Pancreas (tissue), 10 donors: ENCODE data around the gene UBA1. TPM values are rescaled to one million over a fixed set of nuclear protein-coding genes. Genes with fewer than 3 reads are reported as not detected.

Experiments used
- ATAC-seq, 4 donors: fragments of 200-7000 bp; cut with Tn5 transposase; one replicate each; pipeline versions ENCODE4 v1.8.0 to v1.9.1; 2020; ENCODE audit warnings: mild to moderate bottlenecking in 4 of 4, moderate library complexity in 4 of 4
- DNase-seq, 6 donors: peaks; one replicate each; pipeline ENCODE4 v3.0.0-alpha.2; 2020
- FAIRE-seq: peaks from 2 replicates; lab custom pipeline; 2012; peaks lifted over from hg19 to GRCh38; lab: Jason Lieb, UNC
- H3K27ac ChIP-seq, 4 donors: fragments of 200-600 bp; sonication (generic); 1 replicate in 3 of 4; 2 replicates in 1 of 4; pipeline versions ENCODE4 v1.5.0 to v1.8.0; 2020
- H3K27me3 ChIP-seq, 4 donors: fragments of 200-600 bp; one replicate each; pipeline ENCODE4 v1.8.0; 2021
- H3K36me3 ChIP-seq, 3 donors: fragments of 200-600 bp; sonication (generic) in 1 of 3; one replicate each; pipeline versions ENCODE4 v1.5.0 to v1.8.0; 2020 to 2021
- H3K4me1 ChIP-seq, 3 donors: fragments of 200-600 bp; one replicate each; pipeline ENCODE4 v1.8.0; 2021
- H3K4me3 ChIP-seq, 4 donors: fragments of 200-600 bp; sonication (generic) in 2 of 4; one replicate each; pipeline versions ENCODE4 v1.5.0 to v1.8.0; 2020 to 2021
- H3K9me3 ChIP-seq, 4 donors: fragments of 200-600 bp; one replicate each; pipeline ENCODE4 v1.8.0; 2021
- CTCF ChIP-seq, 4 donors: fragments of 200-600 bp; sonication (generic) in 3 of 4; IDR thresholded peaks; one replicate each; pipeline versions ENCODE4 v1.5.0 to v1.8.0; 2021; ENCODE audit warnings: antibody characterized with exemption in 4 of 4
- WGBS, 2 donors: extraction: QIAGEN DNeasy Blood & Tissue Kit; methylation state at CpG; one replicate each; pipeline ENCODE4 v1.1.7; 2013; 5-methylcytosine and 5-hydroxymethylcytosine counted together
- intact Hi-C, 3 donors: fragments of 100-400 bp; cut with DNase I; formaldehyde crosslinking; loops; one replicate each; pipeline versions ENCODE4 v1.11.1 to v1.14.2; 2022
- polyA plus RNA-seq, 2 donors: library from polyadenylated mRNA; stranded (reverse); fragments of 200-250 nt; gene quantifications; one replicate each; pipeline ENCODE4 v1.2.3, GENCODE V29; 2013
- total RNA-seq, 6 donors: library from RNA; stranded (reverse); fragmentation: NEBNext Ultra II Directional in 4 of 6; extraction: Animal tissue kit (Norgen Biotek cat#: 25700) in 4 of 6; gene quantifications; one replicate each; pipeline versions ENCODE4 v1.2.1 to v1.2.4, GENCODE V29; 2021 to 2023
- donor health status: healthy with polysubstance abuse.
- donor health status: DM: no; HTN: no; CAD: no; lungs with moderate emphysema.
- donor health status: DM: no; HTN: no; CAD: no.
- donor health status: control.
- donor health status: control.
- donor health status: Bipolar disorder and iron deficiency.
- donor health status: DM: yes; HTN: yes; CAD: no.
- donor health status: DM: no; HTN: no; CAD: no.
- donor health status: DM: no; HTN: no; CAD: no.
- donor health status: DM: yes; HTN: yes; CAD: no.

UBA1 gene
- total and polyA plus RNA-seq, 8 donors, result 49.0 to 117 (median 64.3) TPM

GRCh38 chrX:47242321-47242720 is 48.7 kb downstream of the UBA1 start:
- Histone ChIP-seq H3K4me1 (no peaks in the 10 kb centered on the region), H3K4me3 (no peak overlapping the region), H3K27ac (no peak overlapping the region), H3K27me3 (no peaks in the 10 kb centered on the region), H3K36me3 (no peaks in the 10 kb centered on the region), H3K9me3 (no peaks in the 10 kb centered on the region)
- 91 to 92% methylated on average over 10 of the region's 10 CpGs for WGBS, 2 donors
- ATAC-seq (no peak), DNase-seq (no peak), FAIRE-seq (no peak)
- intact Hi-C loops, result no loop called here
- TF ChIP-seq CTCF (IDR thresholded peaks at IDR 0.05), result no peak

- FAIRE-seq (no peak), DNase-seq (no peak), ATAC-seq (no peak)
- 93 to 95% methylated on average over 14 of the region's 14 CpGs for WGBS, 2 donors
- no peak for TF ChIP-seq CTCF (IDR thresholded peaks at IDR 0.05)
- intact Hi-C loops, result no loop called here
- H3K27me3 ChIP-seq, result no peaks in the 10 kb centered on the region
- no peaks in the 10 kb centered on the region for H3K4me1 ChIP-seq
- H3K27ac ChIP-seq, result no peak overlapping the region
- H3K9me3 ChIP-seq, result no peaks in the 10 kb centered on the region
- no peaks in the 10 kb centered on the region for H3K36me3 ChIP-seq
- H3K4me3 ChIP-seq, result no peak overlapping the region
Measured at GRCh38 chrX:47243351-47243750, 49.7 kb downstream of the UBA1 start.

- no peaks in the 10 kb centered on the region for H3K9me3 ChIP-seq
- no peaks in the 10 kb centered on the region for H3K4me1 ChIP-seq
- H3K27me3 ChIP-seq, result no peaks in the 10 kb centered on the region
- no peak overlapping the region for H3K4me3 ChIP-seq
- DNase-seq, result no peak
- WGBS, 2 donors, result 91 to 96% methylated on average over 16 of the region's 16 CpGs
- FAIRE-seq, result no peak
- no peak for TF ChIP-seq CTCF (IDR thresholded peaks at IDR 0.05)
- no peak for ATAC-seq
- intact Hi-C loops, result no loop called here
- no peaks in the 10 kb centered on the region for H3K36me3 ChIP-seq
- H3K27ac ChIP-seq, result no peak overlapping the region
Measured at GRCh38 chrX:47244676-47245075, 51.0 kb downstream of the UBA1 start.

- WGBS, 2 donors, result 86 to 93% methylated on average over 10 of the region's 10 CpGs
- Histone ChIP-seq H3K27ac (no peak overlapping the region), H3K4me3 (no peak overlapping the region), H3K36me3 (no peaks in the 10 kb centered on the region), H3K9me3 (no peaks in the 10 kb centered on the region), H3K27me3 (no peaks in the 10 kb centered on the region), H3K4me1 (no peaks in the 10 kb centered on the region)
- intact Hi-C loops, result no loop called here
- FAIRE-seq (no peak), DNase-seq (no peak), ATAC-seq (no peak)
- TF ChIP-seq CTCF (IDR thresholded peaks at IDR 0.05), result no peak
Measured at GRCh38 chrX:47245156-47245555, 51.5 kb downstream of the UBA1 start.

GRCh38 chrX:47247206-47247998 is 53.8 kb downstream of the UBA1 start:
- no peak overlapping the region for H3K4me3 ChIP-seq
- no peaks in the 10 kb centered on the region for H3K27me3 ChIP-seq
- intact Hi-C loops, result no loop called here
- FAIRE-seq (no peak), ATAC-seq (no peak), DNase-seq (no peak)
- H3K36me3 ChIP-seq, result no peaks in the 10 kb centered on the region
- no peak overlapping the region for H3K27ac ChIP-seq
- 77 to 86% methylated on average over 23 of the region's 23 CpGs for WGBS, 2 donors
- no peak for TF ChIP-seq CTCF (IDR thresholded peaks at IDR 0.05)
- H3K4me1 ChIP-seq, result no peaks in the 10 kb centered on the region
- no peaks in the 10 kb centered on the region for H3K9me3 ChIP-seq
